Daoy (cell line): Measurements from ENCODE around the gene WWOX. TPM values are rescaled to one million over a fixed set of nuclear protein-coding genes. Genes with fewer than 3 reads are reported as not detected.

Experiments
- DNase-seq: peaks from one replicate; pipeline ENCODE4 v3.0.0-alpha.2; 2015; ENCODE audit warnings: low read depth
- total RNA-seq: library from RNA; depleted of rRNA; stranded (reverse); fragments of >200 nt; shearing (Covaris generic); gene quantifications from 2 replicates; pipeline ENCODE4 v1.2.3, GENCODE V29; 2014

Gene WWOX
- total RNA-seq, 1 experiment from 2014 or later: 21.1 TPM

DNA sequence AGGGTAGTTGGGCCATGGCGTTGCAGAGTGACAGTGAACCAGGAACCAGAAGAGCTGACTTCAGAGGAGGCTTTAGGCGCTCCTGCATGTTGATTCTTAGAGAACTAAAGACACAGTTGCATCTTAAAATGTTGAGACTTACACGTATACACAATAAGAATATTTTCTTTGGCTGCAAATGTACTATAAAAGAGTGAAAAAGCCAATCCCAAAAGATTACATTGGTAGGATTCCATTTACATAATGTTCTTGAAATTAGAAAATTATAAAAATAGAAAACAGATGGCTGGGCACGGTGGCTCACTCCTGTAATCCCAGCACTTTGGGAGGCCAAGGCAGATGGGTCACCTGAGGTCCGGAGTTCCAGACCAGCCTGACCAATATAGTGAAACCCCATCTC is 738.8 kb downstream of the WWOX start:
- no peak for DNase-seq

- no peak for DNase-seq
Observed at GRCh38 chr16:78842950-78843349, 743.5 kb downstream of the WWOX start.

- no peak for DNase-seq
Observed at GRCh38 chr16:78843978-78844377, 744.5 kb downstream of the WWOX start.

- no peak for DNase-seq
Observed at GRCh38 chr16:78844682-78845081, 745.2 kb downstream of the WWOX start.

DNA sequence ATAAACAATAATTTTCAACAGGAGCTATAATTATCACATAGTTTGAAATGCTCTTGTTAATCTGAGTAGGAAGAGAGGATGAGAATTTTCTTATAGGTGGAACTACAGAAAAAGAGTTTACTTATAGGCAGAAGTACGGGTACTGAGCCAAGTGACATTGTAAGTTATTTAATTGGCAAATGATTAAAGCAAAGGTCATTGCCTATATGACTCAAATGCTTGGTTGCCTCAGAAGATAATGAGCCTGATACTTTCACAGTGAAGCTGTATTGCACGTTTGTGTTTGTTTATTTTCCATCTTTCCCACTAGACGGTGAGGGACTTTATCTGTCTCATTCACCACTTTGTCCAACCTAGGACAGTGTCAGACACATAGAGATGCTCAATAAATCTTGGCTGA is 751.8 kb downstream of the WWOX start:
- no peak for DNase-seq

GRCh38 chr16:78852081-78852635 is 752.7 kb downstream of the WWOX start:
- DNase-seq: no peak

DNA sequence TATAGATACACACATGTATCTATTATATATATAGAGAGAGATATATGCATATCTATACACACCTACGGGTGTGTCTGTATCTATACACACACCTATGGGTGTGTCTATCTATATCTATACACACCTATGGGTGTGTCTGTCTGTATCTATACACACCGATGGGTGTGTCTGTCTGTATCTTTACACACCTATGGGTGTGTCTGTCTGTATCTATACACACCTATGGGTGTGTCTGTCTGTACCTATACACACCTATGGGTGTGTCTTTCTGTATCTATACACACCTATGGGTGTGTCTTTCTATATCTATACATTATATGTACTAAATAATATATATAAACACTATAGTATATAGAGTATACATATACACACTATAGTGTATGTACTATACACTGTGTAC is 762.6 kb downstream of the WWOX start:
- no peak for DNase-seq

DNA sequence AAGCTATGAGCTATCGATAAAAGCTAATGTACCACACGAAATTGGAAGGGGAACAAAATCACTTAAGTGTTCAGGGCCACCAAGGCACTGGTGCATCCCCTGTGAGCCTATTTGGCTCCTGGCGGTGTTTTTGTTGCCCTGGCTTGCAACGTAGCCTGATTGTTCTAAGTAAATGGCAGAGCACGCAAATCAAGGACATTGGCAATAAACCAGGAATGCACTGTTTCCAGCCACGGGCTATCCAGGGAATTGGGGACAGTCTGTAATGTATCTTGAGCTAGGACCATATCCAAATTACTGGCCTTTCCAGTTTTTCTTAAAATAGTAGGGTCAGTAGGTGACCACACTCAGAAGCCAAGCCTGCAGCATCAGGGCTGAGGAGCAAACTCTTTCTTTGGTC is 767.1 kb downstream of the WWOX start:
- DNase-seq: no peak

GRCh38 chr16:78869492-78869891 is 770.0 kb downstream of the WWOX start:
- DNase-seq: no peak

GRCh38 chr16:78871241-78871640 is 771.8 kb downstream of the WWOX start:
- DNase-seq: no peak

DNA sequence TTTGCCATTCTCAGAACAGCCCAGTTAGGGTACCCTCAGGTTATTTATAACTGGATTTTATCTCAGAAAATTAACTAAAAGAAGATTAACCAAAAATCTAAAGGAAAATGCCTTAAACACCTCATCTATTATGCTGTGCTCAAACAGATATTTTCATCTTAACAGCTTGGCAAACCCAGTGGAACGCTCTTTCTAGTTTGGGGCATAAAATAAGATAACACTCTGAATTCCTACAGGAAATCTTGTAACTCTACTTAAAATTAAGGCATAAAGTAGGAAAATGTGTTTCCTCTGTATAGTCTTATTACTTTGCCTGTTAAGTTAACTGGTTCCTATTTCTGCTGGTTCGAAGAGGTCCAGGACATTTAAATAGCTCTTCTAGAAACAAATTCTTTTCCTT is 777.2 kb downstream of the WWOX start:
- no peak for DNase-seq

DNA sequence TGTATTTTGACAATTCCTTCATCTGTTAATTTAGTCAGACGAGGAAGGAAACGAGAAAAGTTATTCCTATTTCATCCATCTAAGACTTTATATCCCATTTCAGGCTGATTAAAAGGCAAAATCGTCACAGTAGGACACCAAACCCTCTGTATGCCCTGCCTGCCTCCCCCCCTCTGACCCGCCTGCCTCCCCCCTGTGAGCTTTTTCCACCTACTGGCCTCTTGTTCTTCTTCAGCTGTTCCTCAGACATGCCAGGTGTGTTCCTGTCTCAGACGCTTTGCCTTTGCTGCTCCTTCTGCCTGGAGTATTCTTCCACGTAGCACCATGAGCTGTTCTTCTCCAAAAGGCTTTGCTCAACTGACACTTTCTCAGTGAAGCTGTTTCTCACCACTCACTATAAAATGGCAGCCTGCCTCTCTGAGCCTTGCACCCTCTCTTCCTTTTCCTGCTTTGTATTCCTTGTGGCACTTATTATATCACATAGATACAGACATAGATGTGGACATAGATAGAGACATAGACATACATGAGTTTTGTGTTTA is 777.7 kb downstream of the WWOX start:
- DNase-seq: no peak

- DNase-seq: no peak
Observed at GRCh38 chr16:78878570-78878969, 779.1 kb downstream of the WWOX start.

DNA sequence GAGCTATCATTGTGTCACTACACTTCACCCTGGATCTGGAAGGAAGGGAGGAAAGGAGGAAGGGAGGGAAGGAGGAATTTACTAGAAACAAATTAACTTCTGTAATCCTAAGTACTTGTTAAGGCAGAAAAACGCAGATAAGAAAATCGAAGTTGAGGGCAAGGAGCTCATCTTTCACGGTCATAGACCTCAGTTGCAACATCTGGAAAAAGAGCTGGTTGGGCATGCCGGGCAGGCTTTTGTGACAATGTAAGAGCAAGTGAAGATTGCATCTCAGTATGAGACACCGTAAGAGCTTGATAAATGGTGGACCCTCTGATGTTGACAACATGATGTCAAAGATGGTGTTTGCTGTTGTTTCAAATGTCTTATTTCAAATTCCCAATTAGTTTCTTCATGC is 779.6 kb downstream of the WWOX start:
- DNase-seq: no peak

DNA sequence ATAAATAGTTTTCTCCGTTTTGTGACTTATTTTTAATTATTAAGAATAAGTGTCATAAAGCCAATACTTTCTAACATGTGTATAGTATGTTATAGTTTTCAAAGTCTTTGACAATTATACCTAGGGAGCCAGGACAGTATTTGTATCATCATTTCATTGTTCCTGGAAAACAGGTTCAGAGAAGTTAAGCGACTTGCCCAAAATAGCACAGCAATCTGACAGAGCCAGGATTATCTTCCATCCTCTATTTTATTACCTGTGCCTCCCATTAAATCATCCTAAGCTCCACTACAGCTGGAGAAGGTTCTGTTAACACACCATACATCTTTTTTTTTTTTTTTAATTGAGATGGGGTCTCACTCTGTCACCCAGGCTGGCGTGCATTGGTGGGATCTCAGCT is 782.7 kb downstream of the WWOX start:
- no peak for DNase-seq

GRCh38 chr16:78882751-78883150 is 783.3 kb downstream of the WWOX start:
- no peak for DNase-seq

- no peak for DNase-seq
Observed at GRCh38 chr16:78884204-78884603, 784.8 kb downstream of the WWOX start.

DNA sequence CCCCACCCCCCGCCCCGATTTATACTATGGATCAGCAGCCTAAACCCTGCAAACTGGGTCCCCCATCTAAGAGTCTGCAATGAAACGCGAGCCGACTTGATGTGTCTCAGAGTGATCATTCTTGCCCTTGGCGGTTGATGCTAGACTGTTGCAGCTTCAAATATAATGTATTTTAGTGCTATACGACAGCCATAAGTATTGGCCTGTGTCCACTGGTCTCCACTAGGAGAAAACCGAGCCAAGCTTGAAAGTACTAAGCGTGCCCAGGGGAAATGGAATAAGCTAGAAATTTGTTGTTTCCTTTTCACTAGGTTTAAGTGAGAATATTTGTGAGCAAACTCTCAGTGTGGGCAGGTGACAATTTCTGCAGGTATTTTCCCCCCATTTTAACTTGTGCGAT is 789.9 kb downstream of the WWOX start:
- DNase-seq: no peak

- DNase-seq: no peak
Observed at GRCh38 chr16:78890373-78890895, 791.0 kb downstream of the WWOX start.

- DNase-seq: peak; percentile 21
Observed at GRCh38 chr16:78892951-78893733, 793.7 kb downstream of the WWOX start.

- no peak for DNase-seq
Observed at GRCh38 chr16:78894886-78895285, 795.4 kb downstream of the WWOX start.

DNA sequence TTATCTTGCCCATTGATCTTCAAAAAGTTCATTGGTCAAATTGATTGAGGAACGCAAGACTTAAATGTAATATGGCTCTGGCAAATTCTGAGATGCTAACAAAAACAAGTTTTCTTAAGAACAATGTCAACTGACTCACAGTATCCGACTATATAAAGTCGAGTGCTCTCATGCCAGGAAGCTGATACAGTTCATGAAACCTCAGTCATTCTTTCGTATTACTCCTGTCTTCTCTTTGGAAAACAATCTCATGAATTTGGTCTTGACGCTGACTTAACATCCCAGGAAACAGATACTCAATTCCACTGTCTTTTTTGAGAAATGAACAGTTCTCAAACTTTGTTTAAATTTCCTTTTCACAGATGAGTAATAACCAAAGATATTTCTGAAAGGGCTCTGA is 796.2 kb downstream of the WWOX start:
- peak; percentile 27 for DNase-seq

GRCh38 chr16:78896280-78896679 is 796.8 kb downstream of the WWOX start:
- no peak for DNase-seq
